HFFc6 (cell line): Measurements from ENCODE around the gene EIF4G1. TPM values are rescaled to one million over a fixed set of nuclear protein-coding genes. Genes with fewer than 3 reads are reported as not detected.
A peak's percentile ranks its signal among the peaks of the same experiment; 100 is the strongest.

ENCODE experiments used
- DNase-seq: peaks from one replicate; pipeline ENCODE4 v3.0.0-alpha.2; 2018
- H3K27ac Mint-ChIP-seq: 2 replicates; pipeline ENCODE4 v1.8.0; 2020; ENCODE audit warnings: mild to moderate bottlenecking, mixed read lengths
- H3K27me3 Mint-ChIP-seq: 2 replicates; pipeline ENCODE4 v1.8.0; 2021; ENCODE audit warnings: mild to moderate bottlenecking, moderate library complexity, mixed read lengths; ENCODE audit not compliant: insufficient read depth
- H3K36me3 Mint-ChIP-seq: 2 replicates; pipeline ENCODE4 v1.8.0; 2021; ENCODE audit warnings: low read depth, mixed read lengths
- H3K4me1 Mint-ChIP-seq: 2 replicates; pipeline ENCODE4 v1.8.0; 2020; ENCODE audit warnings: low read depth, mixed read lengths
- H3K4me3 Mint-ChIP-seq: 2 replicates; pipeline ENCODE4 v1.8.0; 2020; ENCODE audit warnings: mild to moderate bottlenecking, moderate library complexity, mixed read lengths
- H3K9me3 Mint-ChIP-seq: 2 replicates; pipeline ENCODE4 v1.8.0; 2020; ENCODE audit warnings: mild to moderate bottlenecking, mixed read lengths
- CTCF ChIP-seq: fragments of 200-600 bp; sonication (generic); IDR thresholded peaks from 2 replicates; pipeline ENCODE4 v1.5.0; 2021; ENCODE audit warnings: antibody characterized with exemption, mild to moderate bottlenecking
- total RNA-seq, 6 experiments: library from RNA; stranded (reverse); fragmentation: NEBNext Ultra II Directional; extraction: Animal tissue kit (Norgen Biotek cat#: 25700); gene quantifications; 2 replicates in 1 of 6; 3 replicates in 5 of 6; pipeline ENCODE4 v1.2.3, GENCODE V29; 2021

Gene EIF4G1
- total RNA-seq, 6 experiments from 2014 or later, result 522 to 605 (median 559) TPM

GRCh38 chr3:184353546-184353941 lies 39.1 kb downstream of the EIF4G1 start:
- H3K36me3 Mint-ChIP-seq, result peaks cover 13% of the 10 kb centered on the region; the same call in 1 of the 2 replicates
- TF ChIP-seq CTCF, result no peak
- H3K27ac Mint-ChIP-seq, result no peak overlapping the region
- H3K27me3 Mint-ChIP-seq, result peaks cover 3% of the 10 kb centered on the region
- peaks cover 12% of the 10 kb centered on the region for H3K4me1 Mint-ChIP-seq
- no peaks in the 10 kb centered on the region for H3K9me3 Mint-ChIP-seq
- no peak overlapping the region for H3K4me3 Mint-ChIP-seq
- no peak for DNase-seq

GRCh38 chr3:184354121-184354728 lies 39.8 kb downstream of the EIF4G1 start:
- Mint-ChIP-seq H3K4me1 (peaks cover 12% of the 10 kb centered on the region), H3K27ac (no peak overlapping the region), H3K9me3 (no peaks in the 10 kb centered on the region), H3K36me3 (peaks cover 13% of the 10 kb centered on the region; the same call in 1 of the 2 replicates), H3K4me3 (no peak overlapping the region), H3K27me3 (peaks cover 3% of the 10 kb centered on the region)
- peak; percentile 85 for TF ChIP-seq CTCF
- DNase-seq, result no peak

GRCh38 chr3:184354754-184355153 lies 40.3 kb downstream of the EIF4G1 start:
- Mint-ChIP-seq H3K27me3 (peaks cover 3% of the 10 kb centered on the region), H3K4me1 (peaks cover 14% of the 10 kb centered on the region), H3K36me3 (peaks cover 13% of the 10 kb centered on the region; the same call in 1 of the 2 replicates), H3K27ac (no peak overlapping the region), H3K4me3 (no peak overlapping the region), H3K9me3 (no peaks in the 10 kb centered on the region)
- no peak for DNase-seq
- TF ChIP-seq CTCF, result no peak

GRCh38 chr3:184355261-184356040 lies 41.0 kb downstream of the EIF4G1 start:
- H3K27me3 Mint-ChIP-seq, result peaks cover 3% of the 10 kb centered on the region; the same call in 1 of the 2 replicates
- H3K36me3 Mint-ChIP-seq, result peaks cover 13% of the 10 kb centered on the region; the same call in 1 of the 2 replicates
- H3K9me3 Mint-ChIP-seq, result no peaks in the 10 kb centered on the region
- DNase-seq, result no peak
- no peak overlapping the region for H3K4me3 Mint-ChIP-seq
- peak overlapping the region; percentile 39; the same call in 1 of the 2 replicates for H3K27ac Mint-ChIP-seq
- peaks cover 21% of the 10 kb centered on the region for H3K4me1 Mint-ChIP-seq
- no peak for TF ChIP-seq CTCF

GRCh38 chr3:184357248-184358123 lies 43.1 kb downstream of the EIF4G1 start:
- no peaks in the 10 kb centered on the region for H3K9me3 Mint-ChIP-seq
- H3K4me3 Mint-ChIP-seq, result no peak overlapping the region
- no peak for DNase-seq

More at GRCh38 chr3:184357248-184358123, 43.1 kb downstream of the EIF4G1 start:
- no peak for TF ChIP-seq CTCF
- H3K27me3 Mint-ChIP-seq, result peaks cover 4% of the 10 kb centered on the region; the same call in 1 of the 2 replicates
- no peak overlapping the region for H3K27ac Mint-ChIP-seq
- peaks cover 8% of the 10 kb centered on the region; the same call in 1 of the 2 replicates for H3K36me3 Mint-ChIP-seq
- H3K4me1 Mint-ChIP-seq, result peaks cover 28% of the 10 kb centered on the region
